ENCODE data around the gene PHKG2. TPM values are rescaled to one million over a fixed set of nuclear protein-coding genes. Genes with fewer than 3 reads are reported as not detected.

Gene PHKG2
- total RNA-seq (2022; extraction: Qiagen RNA extraction; ENCODE audit: low read depth) = 21.1 to 26.6 TPM (median 23.0 TPM) in 5 replicates

DNA sequence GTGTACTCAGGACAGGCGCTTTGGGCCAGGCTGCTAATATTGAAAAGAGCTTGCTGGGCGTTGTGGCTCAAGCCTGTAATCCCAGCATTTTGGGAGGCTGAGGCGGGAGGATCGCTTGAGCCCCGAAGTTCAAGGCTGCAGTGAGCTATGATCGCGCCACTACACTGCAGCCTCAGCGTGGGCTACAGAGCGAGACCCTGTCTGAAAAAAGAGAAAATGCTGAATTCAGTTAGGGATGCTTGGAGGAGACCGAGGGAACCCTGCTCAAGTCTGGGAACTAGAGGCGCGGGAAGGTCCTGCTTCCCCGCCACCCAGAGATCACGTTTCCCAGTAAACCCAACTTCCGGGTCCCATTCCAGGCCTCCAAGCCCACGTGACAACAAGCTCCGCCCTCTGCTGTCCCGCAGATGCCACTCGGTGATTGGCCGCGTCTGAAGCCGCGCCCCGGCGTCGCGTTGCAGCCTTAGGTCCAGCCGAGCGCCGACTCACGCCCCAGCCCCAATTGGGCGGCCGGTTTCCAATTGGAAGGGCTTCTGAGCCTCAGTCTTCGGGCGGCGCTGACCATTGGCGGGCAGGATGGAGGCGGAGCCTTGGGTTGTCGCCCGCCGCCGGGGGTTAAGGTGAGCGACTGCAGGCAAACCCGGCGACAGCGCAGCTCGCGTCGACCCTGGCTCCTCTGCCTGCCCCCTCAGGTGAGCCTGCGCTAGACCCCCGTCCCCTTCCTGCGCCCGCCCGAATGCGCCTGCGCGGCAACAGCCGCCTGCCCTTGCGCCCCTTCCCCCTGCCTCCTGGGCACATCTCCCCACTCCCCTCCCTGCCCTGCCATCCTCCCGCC is at the start of gene PHKG2:
Gene PHKG2 (plus strand): TSS at position 627 of the 835 bp plus-strand sequence. CDS start 396 bp downstream, outside the sequence.

GRCh38 chr16:30698816-30699614 is 49.2 kb upstream of the PHKG2 start, which contains the start of gene SRCAP:
SRCAP (plus strand) TSS chr16:30699171; CDS start chr16:30700825, 1,654 bp downstream.

GRCh38 chr16:30761928-30762902 is 14.0 kb downstream of the PHKG2 start, which contains the start of the genes CFAP119 and RNF40:
CFAP119 (minus strand) TSS chr16:30762062; CDS start chr16:30761748, 314 bp downstream.
RNF40 (plus strand) TSS chr16:30762322; CDS start chr16:30762546, 224 bp downstream.

DNA sequence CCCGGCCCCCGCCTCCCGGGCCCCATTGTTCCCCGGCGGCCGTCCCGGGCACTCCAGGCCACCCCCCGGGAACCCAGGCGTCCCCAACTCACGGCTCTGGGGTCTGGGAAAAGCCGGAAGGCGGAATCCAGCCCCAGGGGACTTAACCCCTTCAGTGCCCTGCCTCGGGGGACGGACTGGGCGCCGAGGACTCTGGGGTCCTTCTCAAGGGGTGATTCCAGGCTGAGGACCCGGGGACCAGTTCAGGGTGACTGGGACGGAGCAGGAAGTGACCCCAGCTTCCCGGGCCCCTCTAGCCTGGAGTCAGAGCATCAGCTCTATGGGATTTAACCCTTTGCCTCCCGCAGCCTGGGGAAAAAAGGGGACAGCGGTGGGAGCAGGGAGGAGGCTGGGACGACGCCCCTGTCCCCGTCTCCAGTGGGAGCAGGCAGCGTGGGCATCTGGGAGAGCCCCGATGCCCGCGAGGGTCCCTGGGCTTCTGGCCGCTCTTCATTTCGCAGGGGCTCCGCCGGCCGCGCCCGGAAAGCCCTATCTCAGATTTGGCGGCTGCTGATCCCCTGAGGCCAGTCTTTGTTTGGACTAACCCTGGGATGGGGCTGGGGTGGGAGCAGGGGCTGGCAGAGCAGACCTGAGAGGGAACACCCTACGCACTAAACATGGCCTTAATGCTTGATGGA is 38.8 kb downstream of the PHKG2 start, which contains the start of gene ZNF629:
Gene ZNF629 (minus strand): TSS at position 270 of the 677 bp plus-strand sequence. CDS start 2,723 bp downstream, outside the sequence.

Other genes starting within 250 kb of the PHKG2 start
- gene ZNF768, start 221.9 kb upstream of the PHKG2 start, total RNA-seq (2022; extraction: Qiagen RNA extraction; ENCODE audit: low read depth) = 32.6 to 49.0 TPM (median 48.3 TPM) in 5 replicates
- gene ZNF747, start 213.6 kb upstream of the PHKG2 start, total RNA-seq (2022; extraction: Qiagen RNA extraction; ENCODE audit: low read depth) = 2.8 to 4.9 TPM (median 4.4 TPM) in 5 replicates
- gene ZNF764, start 190.1 kb upstream of the PHKG2 start, total RNA-seq (2022; extraction: Qiagen RNA extraction; ENCODE audit: low read depth) = 5.0 to 6.8 TPM (median 6.1 TPM) in 5 replicates
- 6.3 to 8.5 TPM (median 7.6 TPM) in 5 replicates for gene ZNF688, start 176.7 kb upstream of the PHKG2 start, total RNA-seq (2022; extraction: Qiagen RNA extraction; ENCODE audit: low read depth)
- not detected in 5 replicates for gene ZNF785, start 162.7 kb upstream of the PHKG2 start, total RNA-seq (2022; extraction: Qiagen RNA extraction; ENCODE audit: low read depth)
- 7.6 to 10.3 TPM (median 9.2 TPM) in 5 replicates for gene ZNF689, start 138.0 kb upstream of the PHKG2 start, total RNA-seq (2022; extraction: Qiagen RNA extraction; ENCODE audit: low read depth)
- gene PRR14, start 97.5 kb upstream of the PHKG2 start, total RNA-seq (2022; extraction: Qiagen RNA extraction; ENCODE audit: low read depth) = 19.0 to 29.6 TPM (median 26.7 TPM) in 5 replicates
- gene FBRS, start 90.0 kb upstream of the PHKG2 start, total RNA-seq (2022; extraction: Qiagen RNA extraction; ENCODE audit: low read depth) = 35.7 to 49.1 TPM (median 45.8 TPM) in 5 replicates
- 14.1 to 28.1 TPM (median 21.4 TPM) in 5 replicates for gene SRCAP, start 49.3 kb upstream of the PHKG2 start, total RNA-seq (2022; extraction: Qiagen RNA extraction; ENCODE audit: low read depth)
- gene CFAP119, start 13.6 kb downstream of the PHKG2 start, total RNA-seq (2022; extraction: Qiagen RNA extraction; ENCODE audit: low read depth) = 4.5 to 9.7 TPM (median 9.0 TPM) in 5 replicates
- 77.8 to 90.9 TPM (median 89.9 TPM) in 5 replicates for gene RNF40, start 13.9 kb downstream of the PHKG2 start, total RNA-seq (2022; extraction: Qiagen RNA extraction; ENCODE audit: low read depth)
- gene ZNF629, start 38.8 kb downstream of the PHKG2 start, total RNA-seq (2022; extraction: Qiagen RNA extraction; ENCODE audit: low read depth) = 15.6 to 19.2 TPM (median 16.4 TPM) in 5 replicates
- 24.3 to 38.7 TPM (median 36.4 TPM) in 5 replicates for gene BCL7C, start 145.7 kb downstream of the PHKG2 start, total RNA-seq (2022; extraction: Qiagen RNA extraction; ENCODE audit: low read depth)
- 0.09 to 0.23 TPM (median 0.16 TPM) in 4 of 5 replicates, not detected in the other for gene CTF1, start 148.2 kb downstream of the PHKG2 start, total RNA-seq (2022; extraction: Qiagen RNA extraction; ENCODE audit: low read depth)
- 16.3 to 25.2 TPM (median 21.8 TPM) in 5 replicates for gene FBXL19, start 175.1 kb downstream of the PHKG2 start, total RNA-seq (2022; extraction: Qiagen RNA extraction; ENCODE audit: low read depth)
- 12.1 to 15.0 TPM (median 13.6 TPM) in 5 replicates for gene ORAI3, start 200.6 kb downstream of the PHKG2 start, total RNA-seq (2022; extraction: Qiagen RNA extraction; ENCODE audit: low read depth)
- gene SETD1A, start 209.3 kb downstream of the PHKG2 start, total RNA-seq (2022; extraction: Qiagen RNA extraction; ENCODE audit: low read depth) = 17.6 to 24.3 TPM (median 21.8 TPM) in 5 replicates
- 12.5 to 17.3 TPM (median 14.7 TPM) in 5 replicates for gene HSD3B7, start 236.8 kb downstream of the PHKG2 start, total RNA-seq (2022; extraction: Qiagen RNA extraction; ENCODE audit: low read depth)

Data from A549 treated with CpdA at 1 μM for 4 hours (cell line).